Glutamatergic neuron (in vitro differentiated cells): ENCODE data around the gene ROR1. TPM values are rescaled to one million over a fixed set of nuclear protein-coding genes. Genes with fewer than 3 reads are reported as not detected.
"Not testable (repeated sequence)": the region's sequence is repeated elsewhere in the genome, so short reads cannot be mapped to it uniquely, and the experiment has no call there.

Experiments
- DNase-seq: peaks from one replicate; pipeline ENCODE4 v3.0.0; 2022
- H3K27ac Mint-ChIP-seq: one replicate; pipeline ENCODE4 v1.8.0; 2020; ENCODE audit warnings: mild to moderate bottlenecking, mixed read lengths, inconsistent platforms; ENCODE audit not compliant: unreplicated experiment
- H3K27me3 Mint-ChIP-seq: one replicate; pipeline ENCODE4 v1.8.0; 2020; ENCODE audit warnings: mild to moderate bottlenecking, moderate library complexity, mixed read lengths, inconsistent platforms; ENCODE audit not compliant: unreplicated experiment
- H3K36me3 Mint-ChIP-seq: one replicate; pipeline ENCODE4 v1.8.0; 2020; ENCODE audit warnings: mild to moderate bottlenecking, mixed read lengths, inconsistent platforms; ENCODE audit not compliant: unreplicated experiment
- H3K4me1 Mint-ChIP-seq: one replicate; pipeline ENCODE4 v1.8.0; 2020; ENCODE audit warnings: mild to moderate bottlenecking, low read depth, mixed read lengths, inconsistent platforms; ENCODE audit not compliant: unreplicated experiment
- H3K4me3 Mint-ChIP-seq: one replicate; pipeline ENCODE4 v1.8.0; 2020; ENCODE audit warnings: mild to moderate bottlenecking, mixed read lengths, inconsistent platforms; ENCODE audit not compliant: unreplicated experiment
- H3K9me3 Mint-ChIP-seq: one replicate; pipeline ENCODE4 v1.8.0; 2020; ENCODE audit warnings: mild to moderate bottlenecking, moderate library complexity, mixed read lengths, inconsistent platforms; ENCODE audit not compliant: unreplicated experiment
- CTCF ChIP-seq: fragments of 200-600 bp; sonication (generic); IDR thresholded peaks from one replicate; pipeline ENCODE4 v1.5.0; 2021; ENCODE audit not compliant: partially characterized antibody, unreplicated experiment
- total RNA-seq: library from RNA; stranded (reverse); fragmentation: NEBNext Ultra II Directional; extraction: Animal tissue kit (Norgen Biotek cat#: 25700); gene quantifications from one replicate; pipeline ENCODE4 v1.2.1, GENCODE V29; 2021; ENCODE audit not compliant: unreplicated experiment

The ROR1 gene
- total RNA-seq, 1 donor from 2014 or later = 11.3 TPM

GRCh38 chr1:64098846-64099582 lies 325.2 kb downstream of the ROR1 start:
- Mint-ChIP-seq H3K4me1 (peaks cover 10% of the 10 kb centered on the region), H3K9me3 (no peaks in the 10 kb centered on the region), H3K4me3 (no peak overlapping the region), H3K27ac (no peak overlapping the region), H3K36me3 (no peaks in the 10 kb centered on the region), H3K27me3 (no peaks in the 10 kb centered on the region)
- TF ChIP-seq CTCF = no peak
- no peak for DNase-seq

GRCh38 chr1:64100791-64101190 lies 327.0 kb downstream of the ROR1 start:
- Mint-ChIP-seq H3K27ac (no peak overlapping the region), H3K4me1 (peaks cover 10% of the 10 kb centered on the region), H3K36me3 (no peaks in the 10 kb centered on the region), H3K9me3 (peaks cover 2% of the 10 kb centered on the region), H3K4me3 (no peak overlapping the region), H3K27me3 (no peaks in the 10 kb centered on the region)
- TF ChIP-seq CTCF = no peak
- no peak for DNase-seq

GRCh38 chr1:64104585-64104984 lies 330.8 kb downstream of the ROR1 start:
- not testable (repeated sequence) for H3K9me3 Mint-ChIP-seq, DNase-seq, H3K4me1 Mint-ChIP-seq, H3K27ac Mint-ChIP-seq, H3K4me3 Mint-ChIP-seq, H3K36me3 Mint-ChIP-seq, H3K27me3 Mint-ChIP-seq

GRCh38 chr1:64107118-64107519 lies 333.3 kb downstream of the ROR1 start:
- peaks cover 2% of the 10 kb centered on the region for H3K9me3 Mint-ChIP-seq
- no peak overlapping the region for H3K4me3 Mint-ChIP-seq
- DNase-seq = no peak
- no peak overlapping the region for H3K27ac Mint-ChIP-seq
- H3K4me1 Mint-ChIP-seq = peaks cover 2% of the 10 kb centered on the region
- H3K36me3 Mint-ChIP-seq = no peaks in the 10 kb centered on the region
- TF ChIP-seq CTCF = no peak
- peaks cover 2% of the 10 kb centered on the region for H3K27me3 Mint-ChIP-seq

- H3K27me3 Mint-ChIP-seq = peaks cover 2% of the 10 kb centered on the region
- peaks cover 2% of the 10 kb centered on the region for H3K9me3 Mint-ChIP-seq
- no peak overlapping the region for H3K27ac Mint-ChIP-seq
- no peak for DNase-seq
- H3K4me3 Mint-ChIP-seq = no peak overlapping the region
- TF ChIP-seq CTCF = no peak
- no peaks in the 10 kb centered on the region for H3K36me3 Mint-ChIP-seq
- H3K4me1 Mint-ChIP-seq = peaks cover 2% of the 10 kb centered on the region
These were observed 333.8 kb downstream of the ROR1 start for GRCh38 chr1:64107632-64108031.
